Hematopoietic multipotent progenitor cell treated with erythropoietin and hydrocortisone succinate and interleukin-3 and kit ligand, for 15 days (in vitro differentiated cells): ENCODE results near the gene CYP3A7.
"Not testable (repeated sequence)": the region's sequence is repeated elsewhere in the genome, so short reads cannot be mapped to it uniquely, and the experiment has no call there.

Source experiments
- DNase-seq: peaks from one replicate; pipeline ENCODE4 v3.0.0-alpha.2; 2015; ENCODE audit warnings: low spot score

The CYP3A7 gene

GRCh38 chr7:99741441-99741795 is 6.4 kb upstream of the CYP3A7 start:
- no peak for DNase-seq

GRCh38 chr7:99740573-99741440 is 5.8 kb upstream of the CYP3A7 start:
- DNase-seq: no peak

GRCh38 chr7:99739699-99740572 is 4.9 kb upstream of the CYP3A7 start:
- DNase-seq: no peak

GRCh38 chr7:99737726-99738125 is 2.7 kb upstream of the CYP3A7 start:
- no peak for DNase-seq

- not testable (repeated sequence) for DNase-seq
Measured at GRCh38 chr7:99736667-99737066, 1.7 kb upstream of the CYP3A7 start.

GRCh38 chr7:99733448-99733847 is 1.5 kb downstream of the CYP3A7 start:
- peak; percentile 62 for DNase-seq

GRCh38 chr7:99733003-99733402 is 2.0 kb downstream of the CYP3A7 start:
- DNase-seq: no peak

GRCh38 chr7:99731638-99732374 is 3.2 kb downstream of the CYP3A7 start:
- DNase-seq: no peak

- DNase-seq: no peak
Measured at GRCh38 chr7:99730992-99731391, 4.0 kb downstream of the CYP3A7 start.

- DNase-seq: no peak
Measured at GRCh38 chr7:99730238-99730810, 4.7 kb downstream of the CYP3A7 start.

GRCh38 chr7:99729486-99730237 is 5.3 kb downstream of the CYP3A7 start:
- DNase-seq: no peak

- DNase-seq: no peak
Measured at GRCh38 chr7:99728615-99729014, 6.4 kb downstream of the CYP3A7 start.

- DNase-seq: not testable (repeated sequence)
Measured at GRCh38 chr7:99723201-99723600, 11.8 kb downstream of the CYP3A7 start.

GRCh38 chr7:99720800-99721595 is 14.0 kb downstream of the CYP3A7 start:
- DNase-seq: no peak

GRCh38 chr7:99719996-99720769 is 14.8 kb downstream of the CYP3A7 start:
- no peak for DNase-seq

- DNase-seq: no peak
Measured at GRCh38 chr7:99713995-99714570, 20.9 kb downstream of the CYP3A7 start.

- no peak for DNase-seq
Measured at GRCh38 chr7:99709838-99710578, 25.0 kb downstream of the CYP3A7 start.

GRCh38 chr7:99709260-99709659 is 25.7 kb downstream of the CYP3A7 start:
- DNase-seq: no peak

- DNase-seq: no peak
Measured at GRCh38 chr7:99707096-99707495, 27.9 kb downstream of the CYP3A7 start.
